H9 (cell line): ENCODE data around the gene FOXF2. TPM values are rescaled to one million over a fixed set of nuclear protein-coding genes. Genes with fewer than 3 reads are reported as not detected.
A peak's percentile ranks its signal among the peaks of the same experiment; 100 is the strongest.

ENCODE experiments used
- DNase-seq: peaks from one replicate; pipeline ENCODE4 v3.0.0-alpha.2; 2017
- H2AFZ ChIP-seq: one replicate; pipeline ENCODE4 v1.6.1; 2013; ENCODE audit warnings: mild to moderate bottlenecking, low read length, control low read depth, moderate library complexity
- H2AK5ac ChIP-seq: 2 replicates; pipeline ENCODE4 v1.6.1; 2013; ENCODE audit warnings: low read length, control low read depth, mixed read lengths; ENCODE audit not compliant: insufficient read length
- H2BK120ac ChIP-seq: one replicate; pipeline ENCODE4 v1.6.1; 2013; ENCODE audit warnings: low read depth, mild to moderate bottlenecking, low read length, control low read depth, inconsistent platforms; ENCODE audit not compliant: poor library complexity, severe bottlenecking
- H2BK12ac ChIP-seq: 2 replicates; pipeline ENCODE4 v1.6.1; 2013; ENCODE audit warnings: low read length, control low read depth, mixed read lengths, low read depth; ENCODE audit not compliant: insufficient read length
- H2BK15ac ChIP-seq: 2 replicates; pipeline ENCODE4 v1.6.1; 2013; ENCODE audit warnings: low read depth, low read length, control low read depth
- H2BK20ac ChIP-seq: one replicate; pipeline ENCODE4 v1.6.1; 2013; ENCODE audit warnings: low read depth, mild to moderate bottlenecking, low read length, control low read depth, inconsistent platforms; ENCODE audit not compliant: poor library complexity, severe bottlenecking
- H2BK5ac ChIP-seq: 2 replicates; pipeline ENCODE4 v1.6.1; 2013; ENCODE audit warnings: low read length, control low read depth, mixed read lengths; ENCODE audit not compliant: insufficient read length
- H3K14ac ChIP-seq: 2 replicates; pipeline ENCODE4 v1.6.1; 2013; ENCODE audit warnings: low read length, control low read depth; ENCODE audit not compliant: insufficient read depth
- H3K18ac ChIP-seq: 2 replicates; pipeline ENCODE4 v1.6.1; 2013; ENCODE audit warnings: low read depth, mild to moderate bottlenecking, mixed read lengths, low read length, control low read depth; ENCODE audit not compliant: insufficient read length
- H3K23ac ChIP-seq: 2 replicates; pipeline ENCODE4 v1.6.1; 2013; ENCODE audit warnings: low read length, control low read depth, mixed read lengths, low read depth; ENCODE audit not compliant: insufficient read length
- H3K23me2 ChIP-seq: 2 replicates; pipeline ENCODE4 v1.6.1; 2013; ENCODE audit warnings: low read depth, mild to moderate bottlenecking, mixed read lengths, low read length, control low read depth; ENCODE audit not compliant: insufficient read length, poor library complexity, severe bottlenecking
- H3K27ac ChIP-seq: 2 replicates; pipeline ENCODE4 v1.5.1; 2013; ENCODE audit warnings: low read length, control low read depth, mixed read lengths, low read depth; ENCODE audit not compliant: insufficient read length
- H3K27me3 ChIP-seq: 2 replicates; pipeline ENCODE4 v1.6.1; 2013; ENCODE audit warnings: low read length, control low read depth, inconsistent platforms; ENCODE audit not compliant: insufficient read depth
- H3K4ac ChIP-seq: 2 replicates; pipeline ENCODE4 v1.6.1; 2013; ENCODE audit warnings: low read depth, mild to moderate bottlenecking, control low read depth, inconsistent platforms, low read length, moderate library complexity
- H3K4me1 ChIP-seq: 2 replicates; pipeline ENCODE4 v1.6.1; 2013; ENCODE audit warnings: low read length, control low read depth, inconsistent platforms; ENCODE audit not compliant: insufficient read depth
- H3K4me2 ChIP-seq: 2 replicates; pipeline ENCODE4 v1.6.1; 2013; ENCODE audit warnings: low read length, control low read depth, mixed read lengths; ENCODE audit not compliant: insufficient read length, insufficient read depth
- H3K56ac ChIP-seq: 2 replicates; pipeline ENCODE4 v1.6.1; 2013; ENCODE audit warnings: low read depth, mild to moderate bottlenecking, mixed read lengths, low read length, control low read depth; ENCODE audit not compliant: insufficient read length
- H3K79me1 ChIP-seq: 2 replicates; pipeline ENCODE4 v1.6.1; 2013; ENCODE audit warnings: low read depth, mild to moderate bottlenecking, moderate library complexity, low read length, control low read depth, inconsistent platforms; ENCODE audit not compliant: insufficient read depth, poor library complexity, severe bottlenecking
- H3K79me2 ChIP-seq: 2 replicates; pipeline ENCODE4 v1.6.1; 2013; ENCODE audit warnings: low read length, control low read depth, inconsistent platforms; ENCODE audit not compliant: insufficient read depth
- H3K9ac ChIP-seq: 2 replicates; pipeline ENCODE4 v1.6.1; 2013; ENCODE audit warnings: low read length, control low read depth, mixed read lengths; ENCODE audit not compliant: insufficient read length; ENCODE audit errors: extremely low read depth
- H3K9me3 ChIP-seq: one replicate; pipeline ENCODE4 v1.6.1; 2013; ENCODE audit warnings: low read depth, low read length, inconsistent platforms; ENCODE audit not compliant: control insufficient read depth
- H3T11ph ChIP-seq: one replicate; pipeline ENCODE4 v1.6.1; 2013; ENCODE audit warnings: mild to moderate bottlenecking, low read length, control low read depth, inconsistent platforms
- H4K20me1 ChIP-seq: one replicate; pipeline ENCODE4 v1.6.1; 2013; ENCODE audit not compliant: control insufficient read depth, insufficient read length, insufficient read depth
- H4K5ac ChIP-seq: 2 replicates; pipeline ENCODE4 v1.6.1; 2013; ENCODE audit warnings: low read depth, mild to moderate bottlenecking, mixed read lengths, low read length, control low read depth; ENCODE audit not compliant: insufficient read length
- H4K8ac ChIP-seq: replicated peaks from 2 replicates; pipeline ENCODE4 v1.6.1; 2013; ENCODE audit warnings: low read length, control low read depth, mixed read lengths, low read depth; ENCODE audit not compliant: insufficient read length
- H4K91ac ChIP-seq: 2 replicates; pipeline ENCODE4 v1.6.1; 2013; ENCODE audit warnings: low read depth, mild to moderate bottlenecking, moderate library complexity, mixed read lengths, low read length, control low read depth; ENCODE audit not compliant: insufficient read length
- H3K27ac Mint-ChIP-seq, 3 experiments: 2 replicates in 2 of 3; 3 replicates in 1 of 3; pipeline ENCODE4 v1.8.0; 2020 to 2021; ENCODE audit warnings: mixed read lengths in 3 of 3, mild to moderate bottlenecking in 1 of 3, moderate library complexity in 1 of 3
- H3K27me3 Mint-ChIP-seq: 2 replicates; pipeline ENCODE4 v1.8.0; 2021; ENCODE audit warnings: low read depth, mild to moderate bottlenecking, moderate library complexity, mixed read lengths
- H3K36me3 Mint-ChIP-seq, 3 experiments: 2 replicates in 2 of 3; 3 replicates in 1 of 3; pipeline ENCODE4 v1.8.0; 2020 to 2021; ENCODE audit warnings: low read depth in 3 of 3, mixed read lengths in 3 of 3; ENCODE audit not compliant: insufficient read depth in 1 of 3
- H3K4me1 Mint-ChIP-seq, 2 experiments: 2 replicates each; pipeline ENCODE4 v1.8.0; 2020; ENCODE audit warnings: mixed read lengths in 2 of 2
- H3K4me3 Mint-ChIP-seq, 2 experiments: 2 replicates in 1 of 2; 3 replicates in 1 of 2; pipeline ENCODE4 v1.8.0; 2020 to 2021; ENCODE audit warnings: mild to moderate bottlenecking in 2 of 2, mixed read lengths in 2 of 2, moderate library complexity in 1 of 2
- H3K9me3 Mint-ChIP-seq, 2 experiments: 2 replicates in 1 of 2; 3 replicates in 1 of 2; pipeline ENCODE4 v1.8.0; 2020; ENCODE audit warnings: mild to moderate bottlenecking in 2 of 2, mixed read lengths in 2 of 2, moderate library complexity in 1 of 2
- CTCF ChIP-seq: fragments of 200-600 bp; sonication (generic); conservative IDR thresholded peaks from 3 replicates; pipeline ENCODE4 v1.8.0; 2021; ENCODE audit warnings: antibody characterized with exemption, mild to moderate bottlenecking
- WGBS: extraction: QIAGEN DNeasy Blood & Tissue Kit; methylation state at CpG from one replicate; pipeline ENCODE4 v1.1.7; 2013; ENCODE audit warnings: missing lambda C conversion rate, low lambda C conversion rate, mixed read lengths; ENCODE audit not compliant: insufficient read length; ENCODE audit errors: extremely low coverage; 5-methylcytosine and 5-hydroxymethylcytosine counted together
- total RNA-seq: library from RNA; stranded (reverse); gene quantifications from 2 replicates; pipeline ENCODE4 v1.2.1, GENCODE V29; 2021

The FOXF2 gene
- total RNA-seq, 1 experiment from 2014 or later, result not detected

GRCh38 chr6:1437553-1438406 lies 48.4 kb downstream of the FOXF2 start:
- Mint-ChIP-seq H3K4me3 (no peak overlapping the region; a peak in 1 of 5 replicates), H3K36me3 (peaks cover 7 to 14% (median 8%) of the 10 kb centered on the region in 3 experiments; a peak in 5 of 7 replicates), H3K27me3 (peaks cover 39% of the 10 kb centered on the region), H3K4me1 (peaks cover 22 to 27% of the 10 kb centered on the region in 2 experiments), H3K27ac (peak overlapping the region in 1 of 3 experiments; percentile 33; a peak in 2 of 7 replicates), H3K9me3 (peaks cover 23 to 25% of the 10 kb centered on the region in 2 experiments)
- Histone ChIP-seq H2BK120ac (no peak overlapping the region), H3K4ac (no peak overlapping the region), H4K8ac (no peak overlapping the region), H3K27me3 (no peaks in the 10 kb centered on the region), H2BK5ac (no peak overlapping the region), H4K5ac (no peak overlapping the region), H3K56ac (no peak overlapping the region), H2BK12ac (no peak overlapping the region), H3K9me3 (no peaks in the 10 kb centered on the region), H3K18ac (no peak overlapping the region), H3K23me2 (no peaks in the 10 kb centered on the region), H4K91ac (no peak overlapping the region), H2AFZ (no peak overlapping the region), H3K4me1 (peaks cover 4% of the 10 kb centered on the region; the same call in 1 of the 2 replicates), H3K14ac (no peak overlapping the region; the same call in 1 of the 2 replicates), H2AK5ac (no peak overlapping the region), H2BK15ac (no peak overlapping the region), H3K27ac (no peak overlapping the region), H3K79me2 (no peaks in the 10 kb centered on the region), H3K9ac (no peak overlapping the region), H3K79me1 (no peaks in the 10 kb centered on the region), H3K23ac (no peak overlapping the region), H2BK20ac (no peak overlapping the region), H3T11ph (no peak overlapping the region), H4K20me1 (no peaks in the 10 kb centered on the region), H3K4me2 (no peak overlapping the region)
- peak; percentile 41 for DNase-seq
- no peak for TF ChIP-seq CTCF
- WGBS, result no CpG with 5 or more reads among the region's 21 CpGs
